HepG2 (cell line): ENCODE measurements around the gene IQSEC1. TPM values are rescaled to one million over a fixed set of nuclear protein-coding genes. Genes with fewer than 3 reads are reported as not detected.

Experiments
- ATAC-seq: fragments of 200-7000 bp; cut with Tn5 transposase; 3 replicates; pipeline ENCODE4 v1.9.1; 2020; ENCODE audit warnings: mild to moderate bottlenecking, moderate library complexity
- BruUV-seq: library from RNA; stranded (reverse); fragments of 400-500 nt; replicated peaks from 2 replicates; lab custom pipeline; 2021; lab: Mats Ljungman, UMichigan
- CTCF ChIA-PET: fragments of 300-600 bp; formaldehyde crosslinking; extraction: SDS; loops from one replicate; lab custom pipeline; 2021; ENCODE audit warnings: low total read pairs, inconsistent platforms, low intra/inter-chr PET ratio; lab: Yijun Ruan, JAX
- POLR2A ChIA-PET: fragments of 350-600 bp; sonication (Branson Sonifier 250); formaldehyde crosslinking; loops from one replicate; lab custom pipeline; 2020; ENCODE audit warnings: antibody characterized with exemption, inconsistent platforms; lab: Yijun Ruan, JAX
- DNase-seq: peaks from one replicate; pipeline ENCODE4 v3.0.0-alpha.2; 2015; ENCODE audit warnings: low spot score
- FAIRE-seq: peaks from 3 replicates; lab custom pipeline; 2011; peaks lifted over from hg19 to GRCh38; lab: Jason Lieb, UNC
- H2AFZ ChIP-seq: one replicate; pipeline ENCODE4 v1.6.1; 2011; ENCODE audit warnings: low read length, inconsistent platforms
- H3K27ac ChIP-seq: fragments of 300-600 bp; 3 replicates; pipeline ENCODE4 v1.8.0; 2011; ENCODE audit warnings: mixed run types, mild to moderate bottlenecking, mixed read lengths, low read length, inconsistent platforms; ENCODE audit not compliant: insufficient read depth; ENCODE audit errors: extremely low read length
- H3K27me3 ChIP-seq, 2 experiments: fragments of 200-600 bp in 1 of 2; 2 replicates in 1 of 2; 3 replicates in 1 of 2; pipeline versions ENCODE4 v1.6.0 to v1.8.0; 2011; ENCODE audit warnings: low read length in 2 of 2, mild to moderate bottlenecking in 2 of 2, moderate library complexity in 2 of 2, inconsistent platforms in 1 of 2; ENCODE audit not compliant: insufficient read depth in 2 of 2, control insufficient read depth in 1 of 2
- H3K36me3 ChIP-seq, 2 experiments: fragments of 200-600 bp in 1 of 2; replicated peaks in 1 of 2; 2 replicates in 1 of 2; 3 replicates in 1 of 2; pipeline versions ENCODE4 v1.5.1 to v1.8.0; 2011; ENCODE audit warnings: low read length in 2 of 2, inconsistent platforms in 1 of 2; ENCODE audit not compliant: insufficient read depth in 2 of 2, control insufficient read depth in 1 of 2
- H3K4me1 ChIP-seq: 2 replicates; pipeline ENCODE4 v1.5.1; 2012; ENCODE audit warnings: low read length, inconsistent platforms; ENCODE audit not compliant: insufficient read depth
- H3K4me2 ChIP-seq: 2 replicates; pipeline ENCODE4 v1.6.0; 2011; ENCODE audit warnings: low read depth, low read length, inconsistent platforms
- H3K4me3 ChIP-seq, 3 experiments: fragments of 200-600 bp in 1 of 3; sonication (generic), shearing (Covaris generic) in 1 of 3; replicated peaks in 1 of 3; 2 replicates each; pipeline ENCODE4 v1.5.1; 2011 to 2016; ENCODE audit warnings: low read length in 3 of 3, inconsistent platforms in 2 of 3, low read depth in 2 of 3, mild to moderate bottlenecking in 2 of 3, control low read depth in 1 of 3, mixed read lengths in 1 of 3; ENCODE audit not compliant: insufficient read depth in 1 of 3
- H3K79me2 ChIP-seq: one replicate; pipeline ENCODE4 v1.6.1; 2011; ENCODE audit warnings: low read length, inconsistent platforms; ENCODE audit not compliant: insufficient read depth
- H3K9ac ChIP-seq: 2 replicates; pipeline ENCODE4 v1.6.0; 2011; ENCODE audit warnings: mild to moderate bottlenecking, low read depth, low read length, inconsistent platforms; ENCODE audit not compliant: insufficient read depth
- H3K9me3 ChIP-seq: 2 replicates; pipeline ENCODE4 v1.5.1; 2012; ENCODE audit warnings: mild to moderate bottlenecking, low read length
- H4K20me1 ChIP-seq: 2 replicates; pipeline ENCODE4 v1.6.0; 2011; ENCODE audit warnings: inconsistent platforms, mild to moderate bottlenecking, low read length, moderate library complexity; ENCODE audit not compliant: insufficient read depth
- BORCS8-MEF2B ChIP-seq: sonication (generic); formaldehyde crosslinking; IDR thresholded peaks from 2 replicates; pipeline ENCODE4 v1.8.0; 2022; ENCODE audit warnings: mild to moderate bottlenecking, missing genetic modification reagents
- DR1 ChIP-seq: sonication (generic); formaldehyde crosslinking; IDR thresholded peaks from 2 replicates; pipeline ENCODE4 v1.8.0; 2021; ENCODE audit warnings: mild to moderate bottlenecking, missing genetic modification reagents, inconsistent platforms
- MTF2 ChIP-seq: sonication (generic); formaldehyde crosslinking; IDR thresholded peaks from 2 replicates; pipeline ENCODE4 v1.5.0; 2020; ENCODE audit warnings: missing genetic modification reagents, borderline replicate concordance
- NFIB ChIP-seq: sonication (generic); formaldehyde crosslinking; IDR thresholded peaks from 2 replicates; pipeline ENCODE4 v1.9.0; 2021; ENCODE audit warnings: missing genetic modification reagents, mild to moderate bottlenecking, borderline replicate concordance
- NKX3-1 ChIP-seq: sonication (generic); formaldehyde crosslinking; IDR thresholded peaks from 2 replicates; pipeline ENCODE4 v1.5.0; 2020; ENCODE audit warnings: missing genetic modification reagents
- ZNF343 ChIP-seq: sonication (generic); formaldehyde crosslinking; IDR thresholded peaks from 2 replicates; pipeline ENCODE4 v1.4.0; 2020; ENCODE audit warnings: mild to moderate bottlenecking, missing genetic modification reagents
- ZNF616 ChIP-seq: sonication (generic); formaldehyde crosslinking; IDR thresholded peaks from 2 replicates; pipeline ENCODE4 v1.5.0; 2020; ENCODE audit warnings: low read depth, mild to moderate bottlenecking, missing genetic modification reagents
- ZNF768 ChIP-seq: sonication (generic); formaldehyde crosslinking; IDR thresholded peaks from 2 replicates; pipeline ENCODE4 v1.4.0; 2020; ENCODE audit warnings: missing genetic modification reagents
- WGBS: methylation state at CpG from one replicate; pipeline ENCODE4 v1.1.6; 2017; ENCODE audit warnings: low lambda C conversion rate; 5-methylcytosine and 5-hydroxymethylcytosine counted together
- in situ Hi-C: cut with HindIII; loops from 2 replicates; pipeline ENCODE4 v1.10.0; 2017; ENCODE audit warnings: low pct_unique_long_range_greater_than_20kb; ENCODE audit not compliant: extremely low pct_ligation_motif_present
- intact Hi-C: fragments of 100-400 bp; cut with micrococcal nuclease; formaldehyde crosslinking; loops from one replicate; pipeline ENCODE4 v1.10.0; 2022; ENCODE audit not compliant: unreplicated experiment
- polyA plus RNA-seq, 8 experiments: library from polyadenylated mRNA; depleted of rRNA in 3 of 8; stranded (reverse) in 7 of 8; unstranded in 1 of 8; fragments of >200 nt; fragmentation: Illumina TruSeq in 4 of 8; extraction: Trizol in 4 of 8; gene quantifications; 2 replicates each; pipeline versions ENCODE4 v1.2.1 to v1.2.3, GENCODE V29; 2011 to 2016; ENCODE audit warnings: low read depth in 4 of 8, missing spikeins in 1 of 8, mixed read lengths in 1 of 8; ENCODE audit not compliant: insufficient read depth in 1 of 8
- total RNA-seq, 5 experiments: library from RNA; depleted of rRNA; stranded (reverse); fragments of >200 nt; fragmentation: Illumina TruSeq; extraction: Trizol; gene quantifications; 2 replicates each; pipeline ENCODE4 v1.2.3, GENCODE V29; 2016; ENCODE audit warnings: low read depth in 1 of 5
- TF ChIP-seq, protein P1 (sequence below): sonication (generic); formaldehyde crosslinking; IDR thresholded peaks from 2 replicates; pipeline ENCODE4 v1.4.0; 2020; ENCODE audit warnings: mild to moderate bottlenecking, missing genetic modification reagents
- TF ChIP-seq, protein P2 (sequence below): sonication (generic); formaldehyde crosslinking; IDR thresholded peaks from 2 replicates; pipeline ENCODE4 v1.8.1; 2022; ENCODE audit warnings: mild to moderate bottlenecking, missing genetic modification reagents
- TF ChIP-seq, protein P3 (sequence below): sonication (generic); formaldehyde crosslinking; IDR thresholded peaks from 2 replicates; pipeline ENCODE4 v1.5.1; 2020; ENCODE audit warnings: mild to moderate bottlenecking, missing genetic modification reagents, borderline replicate concordance
- TF ChIP-seq, protein P4 (sequence below): IDR thresholded peaks from 2 replicates; pipeline ENCODE4 v1.6.1; 2016

Gene IQSEC1
- total and polyA plus RNA-seq, 2 of the 13 experiments (the other 11 are each of a cell fraction or from before 2014, with no cell fraction given), result 17.4 to 20.2 TPM

DNA sequence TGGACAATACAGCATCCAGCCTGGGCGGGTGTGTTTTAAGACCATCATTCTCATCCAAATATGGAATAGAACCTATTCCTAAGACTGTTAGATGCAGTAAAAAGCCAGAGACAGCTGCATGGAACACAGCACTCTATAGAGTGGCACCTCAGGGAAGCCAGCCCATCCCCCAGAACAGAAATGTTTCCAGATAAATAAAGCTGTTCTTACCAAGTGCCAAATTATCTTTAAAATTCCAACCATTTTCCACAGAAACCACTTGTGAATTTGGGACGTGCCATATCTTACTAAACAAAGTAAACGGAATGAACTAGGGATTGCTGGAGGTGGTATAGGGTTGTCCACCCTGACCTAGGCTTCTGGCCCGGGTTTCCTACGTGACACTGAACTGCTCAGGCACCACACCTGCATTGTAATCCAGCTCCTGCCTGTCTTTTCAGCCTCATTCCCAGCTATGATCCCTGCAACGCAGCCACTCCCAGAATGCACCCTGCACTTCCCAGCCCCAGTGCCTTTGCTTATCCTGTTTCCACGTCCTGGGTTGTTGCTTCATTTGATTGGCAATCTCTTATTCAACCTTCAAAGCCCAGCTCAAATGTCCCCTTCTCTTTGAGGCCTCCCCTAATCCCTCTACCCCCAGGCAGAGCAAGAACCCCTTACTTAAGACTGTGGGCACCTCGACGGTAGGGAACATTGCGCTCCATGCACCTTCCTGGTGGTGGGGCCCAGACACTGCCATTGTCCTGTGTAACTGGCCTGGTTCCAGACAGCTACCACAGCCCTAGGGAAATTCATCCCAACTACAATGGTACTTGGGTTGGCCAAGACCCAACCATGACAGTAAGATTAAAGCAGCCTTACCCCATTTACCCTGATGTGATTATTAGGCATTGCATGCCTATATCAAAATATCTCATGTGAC lies 100.2 kb downstream of the IQSEC1 start:
- Histone ChIP-seq H3K4me2 (no peak overlapping the region), H3K9ac (no peak overlapping the region), H3K4me1 (peaks cover 49% of the 10 kb centered on the region), H3K79me2 (peaks cover 3% of the 10 kb centered on the region), H3K27me3 (no peaks in the 10 kb centered on the region), H3K9me3 (no peaks in the 10 kb centered on the region), H3K27ac (no peak overlapping the region), H2AFZ (no peak overlapping the region), H3K36me3 (no peaks in the 10 kb centered on the region; a peak in 1 of 5 replicates), H3K4me3 (no peak overlapping the region), H4K20me1 (no peaks in the 10 kb centered on the region)
- no peak for DNase-seq
- FAIRE-seq, result no peak
- WGBS, result 82% methylated on average over 10 of the region's 10 CpGs
- POLR2A ChIA-PET, result interaction anchor here (1.0 kb wide), 1 partner anchor 8 kb away, joined by 3 read pairs; no protein-coding TSS in a partner anchor
- CTCF ChIA-PET, result no interaction called here
- no TSS peak for BruUV-seq
- intact Hi-C loops (no loop called here), in situ Hi-C loops (no loop called here)
- no peak for ATAC-seq
- TF ChIP-seq NKX3-1 (CRISPR knock-in tag) (no peak), NFIB (CRISPR knock-in tag) (no peak), DR1 (CRISPR knock-in tag) (no peak), BORCS8-MEF2B (CRISPR knock-in tag) (no peak), MTF2 (CRISPR knock-in tag) (no peak), ZNF343 (CRISPR knock-in tag) (no peak), ZNF616 (CRISPR knock-in tag) (no peak), ZNF768 (CRISPR knock-in tag) (no peak)
- TF ChIP-seq, protein P1, sequence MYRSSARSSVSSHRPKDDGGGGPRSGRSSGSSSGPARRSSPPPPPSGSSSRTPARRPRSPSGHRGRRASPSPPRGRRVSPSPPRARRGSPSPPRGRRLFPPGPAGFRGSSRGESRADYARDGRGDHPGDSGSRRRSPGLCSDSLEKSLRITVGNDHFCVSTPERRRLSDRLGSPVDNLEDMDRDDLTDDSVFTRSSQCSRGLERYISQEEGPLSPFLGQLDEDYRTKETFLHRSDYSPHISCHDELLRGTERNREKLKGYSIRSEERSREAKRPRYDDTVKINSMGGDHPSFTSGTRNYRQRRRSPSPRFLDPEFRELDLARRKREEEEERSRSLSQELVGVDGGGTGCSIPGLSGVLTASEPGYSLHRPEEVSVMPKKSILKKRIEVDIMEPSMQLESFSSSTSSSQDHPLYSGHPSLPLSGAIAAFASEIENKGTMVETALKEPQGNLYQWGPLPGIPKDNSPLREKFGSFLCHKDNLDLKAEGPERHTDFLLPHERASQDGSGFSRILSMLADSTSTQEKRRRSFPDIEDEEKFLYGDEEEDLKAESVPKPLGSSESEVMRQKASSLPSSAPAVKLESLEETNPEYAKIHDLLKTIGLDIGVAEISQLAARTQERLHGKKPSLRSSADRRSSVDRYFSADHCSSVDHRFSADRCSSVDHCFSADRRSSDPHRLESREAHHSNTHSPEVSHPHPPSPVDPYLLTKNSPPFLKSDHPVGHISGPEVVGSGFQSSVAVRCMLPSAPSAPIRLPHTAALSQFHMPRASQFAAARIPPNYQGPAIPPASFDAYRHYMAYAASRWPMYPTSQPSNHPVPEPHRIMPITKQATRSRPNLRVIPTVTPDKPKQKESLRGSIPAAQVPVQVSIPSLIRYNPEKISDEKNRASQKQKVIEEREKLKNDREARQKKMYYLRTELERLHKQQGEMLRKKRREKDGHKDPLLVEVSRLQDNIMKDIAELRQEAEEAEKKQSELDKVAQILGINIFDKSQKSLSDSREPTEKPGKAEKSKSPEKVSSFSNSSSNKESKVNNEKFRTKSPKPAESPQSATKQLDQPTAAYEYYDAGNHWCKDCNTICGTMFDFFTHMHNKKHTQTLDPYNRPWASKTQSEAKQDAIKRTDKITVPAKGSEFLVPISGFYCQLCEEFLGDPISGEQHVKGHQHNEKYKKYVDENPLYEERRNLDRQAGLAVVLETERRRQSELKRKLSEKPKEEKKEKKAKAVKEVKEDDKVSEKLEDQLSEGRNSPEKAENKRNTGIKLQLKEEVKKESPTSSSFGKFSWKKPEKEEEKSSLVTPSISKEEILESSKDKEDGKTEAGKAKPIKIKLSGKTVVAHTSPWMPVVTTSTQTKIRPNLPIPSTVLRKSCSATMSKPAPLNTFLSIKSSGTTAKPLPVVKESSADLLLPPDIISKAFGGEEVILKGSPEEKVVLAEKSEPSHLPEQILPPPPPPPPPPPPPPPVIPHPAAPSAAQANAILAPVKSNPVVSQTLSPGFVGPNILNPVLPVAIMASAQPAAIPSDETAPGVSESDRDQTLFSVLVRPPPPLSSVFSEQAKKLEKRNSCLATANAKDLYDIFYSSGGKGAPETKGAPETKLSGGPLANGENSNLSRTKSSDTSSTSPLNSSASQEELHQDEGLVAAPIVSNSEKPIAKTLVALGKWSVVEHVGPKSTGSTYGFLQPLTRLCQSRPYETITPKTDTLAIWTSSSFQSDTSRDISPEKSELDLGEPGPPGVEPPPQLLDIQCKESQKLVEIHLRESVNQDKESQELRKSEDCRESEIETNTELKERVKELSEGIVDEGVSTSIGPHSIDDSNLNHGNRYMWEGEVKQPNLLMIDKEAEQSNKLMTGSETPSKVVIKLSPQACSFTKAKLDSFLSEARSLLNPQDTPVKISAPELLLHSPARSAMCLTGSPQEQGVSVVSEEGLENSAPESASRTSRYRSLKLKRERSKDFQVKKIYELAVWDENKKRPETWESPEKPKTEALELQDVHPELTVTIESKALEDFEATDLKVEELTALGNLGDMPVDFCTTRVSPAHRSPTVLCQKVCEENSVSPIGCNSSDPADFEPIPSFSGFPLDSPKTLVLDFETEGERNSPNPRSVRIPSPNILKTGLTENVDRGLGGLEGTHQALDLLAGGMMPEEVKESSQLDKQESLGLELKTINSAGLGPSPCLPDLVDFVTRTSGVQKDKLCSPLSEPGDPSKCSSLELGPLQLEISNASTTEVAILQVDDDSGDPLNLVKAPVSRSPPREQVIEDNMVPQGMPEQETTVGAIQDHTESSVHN (CRISPR knock-in tag), result no peak
- TF ChIP-seq, protein P2, sequence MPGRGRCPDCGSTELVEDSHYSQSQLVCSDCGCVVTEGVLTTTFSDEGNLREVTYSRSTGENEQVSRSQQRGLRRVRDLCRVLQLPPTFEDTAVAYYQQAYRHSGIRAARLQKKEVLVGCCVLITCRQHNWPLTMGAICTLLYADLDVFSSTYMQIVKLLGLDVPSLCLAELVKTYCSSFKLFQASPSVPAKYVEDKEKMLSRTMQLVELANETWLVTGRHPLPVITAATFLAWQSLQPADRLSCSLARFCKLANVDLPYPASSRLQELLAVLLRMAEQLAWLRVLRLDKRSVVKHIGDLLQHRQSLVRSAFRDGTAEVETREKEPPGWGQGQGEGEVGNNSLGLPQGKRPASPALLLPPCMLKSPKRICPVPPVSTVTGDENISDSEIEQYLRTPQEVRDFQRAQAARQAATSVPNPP (CRISPR knock-in tag), result no peak
- TF ChIP-seq, protein P3, sequence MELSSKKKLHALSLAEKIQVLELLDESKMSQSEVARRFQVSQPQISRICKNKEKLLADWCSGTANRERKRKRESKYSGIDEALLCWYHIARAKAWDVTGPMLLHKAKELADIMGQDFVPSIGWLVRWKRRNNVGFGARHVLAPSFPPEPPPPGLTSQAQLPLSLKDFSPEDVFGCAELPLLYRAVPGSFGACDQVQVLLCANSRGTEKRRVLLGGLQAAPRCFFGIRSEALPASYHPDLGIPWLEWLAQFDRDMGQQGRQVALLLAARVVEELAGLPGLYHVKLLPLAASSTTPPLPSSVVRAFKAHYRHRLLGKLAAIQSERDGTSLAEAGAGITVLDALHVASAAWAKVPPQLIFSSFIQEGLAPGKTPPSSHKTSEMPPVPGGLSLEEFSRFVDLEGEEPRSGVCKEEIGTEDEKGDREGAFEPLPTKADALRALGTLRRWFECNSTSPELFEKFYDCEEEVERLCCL (CRISPR knock-in tag), result no peak
- TF ChIP-seq, protein P4, sequence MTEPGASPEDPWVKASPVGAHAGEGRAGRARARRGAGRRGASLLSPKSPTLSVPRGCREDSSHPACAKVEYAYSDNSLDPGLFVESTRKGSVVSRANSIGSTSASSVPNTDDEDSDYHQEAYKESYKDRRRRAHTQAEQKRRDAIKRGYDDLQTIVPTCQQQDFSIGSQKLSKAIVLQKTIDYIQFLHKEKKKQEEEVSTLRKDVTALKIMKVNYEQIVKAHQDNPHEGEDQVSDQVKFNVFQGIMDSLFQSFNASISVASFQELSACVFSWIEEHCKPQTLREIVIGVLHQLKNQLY (CRISPR knock-in tag), result no peak
